Mesothelial cell of epicardium (in vitro differentiated cells): Measurements from ENCODE around the gene NAPEPLD. TPM values are rescaled to one million over a fixed set of nuclear protein-coding genes. Genes with fewer than 3 reads are reported as not detected.
"Not testable (repeated sequence)": the region's sequence is repeated elsewhere in the genome, so short reads cannot be mapped to it uniquely, and the experiment has no call there.

Source experiments
- DNase-seq, 2 experiments: peaks; one replicate each; pipeline ENCODE4 v3.0.0; 2021; ENCODE audit warnings: low spot score in 2 of 2; ENCODE audit not compliant: unreplicated experiment in 2 of 2
- H3K27ac Mint-ChIP-seq: 2 replicates; pipeline ENCODE4 v1.8.0; 2021; ENCODE audit warnings: mixed read lengths
- H3K27me3 Mint-ChIP-seq: 2 replicates; pipeline ENCODE4 v1.8.0; 2021; ENCODE audit warnings: low read depth, mixed read lengths
- H3K36me3 Mint-ChIP-seq: 2 replicates; pipeline ENCODE4 v1.8.0; 2021; ENCODE audit warnings: mixed read lengths
- H3K4me1 Mint-ChIP-seq: 2 replicates; pipeline ENCODE4 v1.8.0; 2021; ENCODE audit warnings: mixed read lengths
- H3K4me3 Mint-ChIP-seq: 2 replicates; pipeline ENCODE4 v1.8.0; 2021; ENCODE audit warnings: mild to moderate bottlenecking, moderate library complexity, mixed read lengths
- H3K9me3 Mint-ChIP-seq: 2 replicates; pipeline ENCODE4 v1.8.0; 2021; ENCODE audit warnings: mixed read lengths
- CTCF ChIP-seq: fragments of 200-600 bp; sonication (generic); IDR thresholded peaks from one replicate; pipeline ENCODE4 v1.5.0; 2021; ENCODE audit warnings: antibody characterized with exemption; ENCODE audit not compliant: unreplicated experiment
- total RNA-seq: library from RNA; stranded (reverse); gene quantifications from 3 replicates; pipeline ENCODE4 v1.2.1, GENCODE V29; 2021

NAPEPLD gene
- total RNA-seq, 1 donor from 2014 or later: 17.5 TPM

GRCh38 chr7:103154042-103154441 is 5.1 kb upstream of the NAPEPLD start:
- Mint-ChIP-seq H3K27me3 (no peaks in the 10 kb centered on the region), H3K4me1 (peaks cover 8% of the 10 kb centered on the region), H3K4me3 (no peak overlapping the region), H3K9me3 (no peaks in the 10 kb centered on the region), H3K27ac (no peak overlapping the region), H3K36me3 (no peaks in the 10 kb centered on the region)
- DNase-seq: no peak
- no peak for TF ChIP-seq CTCF

GRCh38 chr7:103152744-103153617 is 4.1 kb upstream of the NAPEPLD start:
- H3K27me3 Mint-ChIP-seq, H3K4me3 Mint-ChIP-seq, H3K36me3 Mint-ChIP-seq, H3K9me3 Mint-ChIP-seq, DNase-seq, H3K27ac Mint-ChIP-seq: not testable (repeated sequence)
- H3K4me1 Mint-ChIP-seq: peaks cover 15% of the 10 kb centered on the region

GRCh38 chr7:103151993-103152676 is 3.2 kb upstream of the NAPEPLD start:
- H3K9me3 Mint-ChIP-seq, DNase-seq, H3K4me3 Mint-ChIP-seq, H3K36me3 Mint-ChIP-seq, H3K27ac Mint-ChIP-seq, H3K27me3 Mint-ChIP-seq: not testable (repeated sequence)
- peaks cover 21% of the 10 kb centered on the region for H3K4me1 Mint-ChIP-seq

- Mint-ChIP-seq H3K27me3 (no peaks in the 10 kb centered on the region), H3K4me3 (peak overlapping the region; percentile 99), H3K36me3 (no peaks in the 10 kb centered on the region), H3K27ac (peak overlapping the region; percentile 93), H3K4me1 (peaks cover 39% of the 10 kb centered on the region), H3K9me3 (no peaks in the 10 kb centered on the region)
- no peak for DNase-seq
- no peak for TF ChIP-seq CTCF
Observed at GRCh38 chr7:103150192-103150591, 1.3 kb upstream of the NAPEPLD start.

GRCh38 chr7:103149808-103150180 is 895 bp upstream of the NAPEPLD start:
- H3K27ac Mint-ChIP-seq: peak overlapping the region; percentile 93
- no peaks in the 10 kb centered on the region for H3K36me3 Mint-ChIP-seq
- no peak for TF ChIP-seq CTCF
- H3K4me1 Mint-ChIP-seq: peaks cover 39% of the 10 kb centered on the region
- DNase-seq: no peak
- no peaks in the 10 kb centered on the region for H3K27me3 Mint-ChIP-seq
- no peaks in the 10 kb centered on the region for H3K9me3 Mint-ChIP-seq
- peak overlapping the region; percentile 99 for H3K4me3 Mint-ChIP-seq

- TF ChIP-seq CTCF: no peak
- Mint-ChIP-seq H3K4me1 (peaks cover 39% of the 10 kb centered on the region), H3K27ac (peak overlapping the region; percentile 98), H3K4me3 (peak overlapping the region; percentile 99), H3K9me3 (no peaks in the 10 kb centered on the region), H3K36me3 (no peaks in the 10 kb centered on the region), H3K27me3 (no peaks in the 10 kb centered on the region)
- no peak for DNase-seq
Observed at GRCh38 chr7:103148131-103148993, 537 bp downstream of the NAPEPLD start.

GRCh38 chr7:103144754-103145153 is 4.1 kb downstream of the NAPEPLD start:
- not testable (repeated sequence) for H3K4me3 Mint-ChIP-seq, H3K9me3 Mint-ChIP-seq, H3K27ac Mint-ChIP-seq

More at GRCh38 chr7:103144754-103145153, 4.1 kb downstream of the NAPEPLD start:
- peaks cover 40% of the 10 kb centered on the region for H3K4me1 Mint-ChIP-seq
- peaks cover 11% of the 10 kb centered on the region for H3K36me3 Mint-ChIP-seq
- not testable (repeated sequence) for H3K27me3 Mint-ChIP-seq, DNase-seq
